ENCODE data around the gene AK5. TPM values are rescaled to one million over a fixed set of nuclear protein-coding genes. Genes with fewer than 3 reads are reported as not detected.

AK5 gene
- total RNA-seq, 2 donors from 2014 or later: 2.2 to 2.8 TPM

GRCh38 chr1:77239311-77239710 lies 42.5 kb upstream of the AK5 start:
- Histone ChIP-seq H3K4me3 (no peak overlapping the region), H3K27me3 (no peaks in the 10 kb centered on the region), H3K4me1 (no peaks in the 10 kb centered on the region), H3K9me3 (no peaks in the 10 kb centered on the region), H3K36me3 (no peaks in the 10 kb centered on the region), H3K27ac (no peak overlapping the region)
- no peak for DNase-seq (ENCODE audit: low spot score)
- TF ChIP-seq CTCF (IDR thresholded peaks at IDR 0.05): no peak

GRCh38 chr1:77245830-77246229 lies 36.0 kb upstream of the AK5 start:
- no peaks in the 10 kb centered on the region for H3K27me3 ChIP-seq
- H3K9me3 ChIP-seq: peaks cover 0 to 30% of the 10 kb centered on the region in 2 donors
- H3K36me3 ChIP-seq: no peaks in the 10 kb centered on the region
- no peak overlapping the region for H3K27ac ChIP-seq
- H3K4me1 ChIP-seq: no peaks in the 10 kb centered on the region
- no peak overlapping the region for H3K4me3 ChIP-seq
- TF ChIP-seq CTCF (IDR thresholded peaks at IDR 0.05): no peak
- DNase-seq (ENCODE audit: low spot score): no peak

- Histone ChIP-seq H3K4me1 (no peaks in the 10 kb centered on the region), H3K27ac (no peak overlapping the region), H3K4me3 (no peak overlapping the region), H3K9me3 (peaks cover 0 to 62% of the 10 kb centered on the region in 2 donors), H3K27me3 (no peaks in the 10 kb centered on the region), H3K36me3 (no peaks in the 10 kb centered on the region)
- no peak for TF ChIP-seq CTCF (IDR thresholded peaks at IDR 0.05)
- DNase-seq (ENCODE audit: low spot score): no peak
Observed at GRCh38 chr1:77250126-77250525, 31.7 kb upstream of the AK5 start.

- Histone ChIP-seq H3K27ac (no peak overlapping the region), H3K4me3 (no peak overlapping the region), H3K4me1 (no peaks in the 10 kb centered on the region), H3K27me3 (no peaks in the 10 kb centered on the region), H3K9me3 (peaks cover 0 to 52% of the 10 kb centered on the region in 2 donors), H3K36me3 (no peaks in the 10 kb centered on the region)
- no peak for DNase-seq (ENCODE audit: low spot score)
- no peak for TF ChIP-seq CTCF (IDR thresholded peaks at IDR 0.05)
Observed at GRCh38 chr1:77253211-77253610, 28.6 kb upstream of the AK5 start.

- Histone ChIP-seq H3K36me3 (no peaks in the 10 kb centered on the region), H3K4me1 (no peaks in the 10 kb centered on the region), H3K4me3 (no peak overlapping the region), H3K27ac (no peak overlapping the region), H3K27me3 (no peaks in the 10 kb centered on the region), H3K9me3 (no peaks in the 10 kb centered on the region)
- DNase-seq (ENCODE audit: low spot score): no peak
- TF ChIP-seq CTCF (IDR thresholded peaks at IDR 0.05): no peak
Observed at GRCh38 chr1:77263708-77264107, 18.1 kb upstream of the AK5 start.

GRCh38 chr1:77265180-77265579 lies 16.6 kb upstream of the AK5 start:
- H3K9me3 ChIP-seq: no peaks in the 10 kb centered on the region
- no peaks in the 10 kb centered on the region for H3K36me3 ChIP-seq
- no peaks in the 10 kb centered on the region for H3K27me3 ChIP-seq
- no peak for DNase-seq (ENCODE audit: low spot score)
- no peak overlapping the region for H3K27ac ChIP-seq
- H3K4me3 ChIP-seq: no peak overlapping the region
- H3K4me1 ChIP-seq: no peaks in the 10 kb centered on the region
- TF ChIP-seq CTCF (IDR thresholded peaks at IDR 0.05): no peak

Measured in right atrium auricular region (tissue), 2 donors.